ENCODE results near the gene JUND.
"Not testable (repeated sequence)": the region's sequence is repeated elsewhere in the genome, so short reads cannot be mapped to it uniquely, and the experiment has no call there.

The JUND gene

GRCh38 chr19:18281082-18282020 is at the start of gene JUND:
Gene JUND, minus strand, starts transcription at chr19:18281622. Its CDS starts 138 bp downstream, at chr19:18281484.
- peak; percentile 98 to 100 (median 99) for DNase-seq

- DNase-seq: no peak
Observed at GRCh38 chr19:18330868-18331267, 49.4 kb upstream of the JUND start.

GRCh38 chr19:18329035-18329376 is 47.6 kb upstream of the JUND start:
- no peak for DNase-seq

- DNase-seq: peak; percentile 97 to 99 (median 98)
Observed at GRCh38 chr19:18328340-18329034, 47.1 kb upstream of the JUND start.

GRCh38 chr19:18326772-18327171 is 45.4 kb upstream of the JUND start:
- DNase-seq: no peak

GRCh38 chr19:18324373-18324731 is 42.9 kb upstream of the JUND start:
- DNase-seq: not testable (repeated sequence)

- DNase-seq: peak; percentile 98 to 99 (median 99)
Observed at GRCh38 chr19:18322759-18323460, 41.5 kb upstream of the JUND start, which contains the start of gene LSM4. Gene LSM4, minus strand, starts transcription at chr19:18323076. Its CDS starts 56 bp downstream, at chr19:18323020.

GRCh38 chr19:18322318-18322758 is 40.9 kb upstream of the JUND start:
- DNase-seq: peak; percentile 65 to 78 (median 68)

GRCh38 chr19:18321734-18322102 is 40.3 kb upstream of the JUND start:
- DNase-seq: peak in 1 of 3 donors; percentile 39

GRCh38 chr19:18320865-18321733 is 39.7 kb upstream of the JUND start:
- DNase-seq: peak; percentile 41 to 64 (median 44)

- peak in 1 of 3 donors; percentile 60 for DNase-seq
Observed at GRCh38 chr19:18319591-18320135, 38.2 kb upstream of the JUND start.

GRCh38 chr19:18317961-18318800 is 36.8 kb upstream of the JUND start:
- peak in 1 of 3 donors; percentile 45 for DNase-seq

GRCh38 chr19:18313398-18313797 is 32.0 kb upstream of the JUND start:
- no peak for DNase-seq

GRCh38 chr19:18312092-18312534 is 30.7 kb upstream of the JUND start:
- DNase-seq: no peak

GRCh38 chr19:18311502-18312091 is 30.2 kb upstream of the JUND start:
- no peak for DNase-seq

- no peak for DNase-seq
Observed at GRCh38 chr19:18310966-18311365, 29.5 kb upstream of the JUND start.

GRCh38 chr19:18310118-18310909 is 28.9 kb upstream of the JUND start:
- no peak for DNase-seq

- DNase-seq: no peak
Observed at GRCh38 chr19:18309525-18310064, 28.2 kb upstream of the JUND start.

GRCh38 chr19:18308948-18309325 is 27.5 kb upstream of the JUND start:
- no peak for DNase-seq

Measured in suppressor macrophage treated with lipopolysaccharide for 1 hour (primary cell).